ENCODE results near the gene ATP5PO. TPM values are rescaled to one million over a fixed set of nuclear protein-coding genes. Genes with fewer than 3 reads are reported as not detected.

Gene ATP5PO
- total and polyA plus RNA-seq, 2 of the 8 experiments (the other 6 are each of a cell fraction or from before 2014, with no cell fraction given), result 251 to 267 TPM

DNA sequence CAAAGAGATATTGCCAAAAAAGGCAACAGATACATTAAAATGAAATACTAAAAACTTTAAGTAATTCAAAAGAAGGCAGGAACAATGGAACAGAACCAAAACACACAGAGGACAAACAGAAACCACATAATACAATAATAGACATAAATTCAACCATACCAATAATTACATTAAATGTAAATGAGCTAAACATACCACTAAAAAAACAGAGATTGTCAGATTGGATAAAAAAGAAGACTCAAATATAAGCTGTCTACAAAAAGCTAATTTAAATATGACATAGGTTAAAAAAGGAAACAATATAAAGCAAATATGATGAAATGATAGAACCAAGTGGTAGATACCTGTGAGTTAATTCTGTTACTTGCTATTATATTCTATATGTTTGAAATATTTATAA lies 44.1 kb upstream of the ATP5PO start (continued):
- TF ChIP-seq, protein P1, sequence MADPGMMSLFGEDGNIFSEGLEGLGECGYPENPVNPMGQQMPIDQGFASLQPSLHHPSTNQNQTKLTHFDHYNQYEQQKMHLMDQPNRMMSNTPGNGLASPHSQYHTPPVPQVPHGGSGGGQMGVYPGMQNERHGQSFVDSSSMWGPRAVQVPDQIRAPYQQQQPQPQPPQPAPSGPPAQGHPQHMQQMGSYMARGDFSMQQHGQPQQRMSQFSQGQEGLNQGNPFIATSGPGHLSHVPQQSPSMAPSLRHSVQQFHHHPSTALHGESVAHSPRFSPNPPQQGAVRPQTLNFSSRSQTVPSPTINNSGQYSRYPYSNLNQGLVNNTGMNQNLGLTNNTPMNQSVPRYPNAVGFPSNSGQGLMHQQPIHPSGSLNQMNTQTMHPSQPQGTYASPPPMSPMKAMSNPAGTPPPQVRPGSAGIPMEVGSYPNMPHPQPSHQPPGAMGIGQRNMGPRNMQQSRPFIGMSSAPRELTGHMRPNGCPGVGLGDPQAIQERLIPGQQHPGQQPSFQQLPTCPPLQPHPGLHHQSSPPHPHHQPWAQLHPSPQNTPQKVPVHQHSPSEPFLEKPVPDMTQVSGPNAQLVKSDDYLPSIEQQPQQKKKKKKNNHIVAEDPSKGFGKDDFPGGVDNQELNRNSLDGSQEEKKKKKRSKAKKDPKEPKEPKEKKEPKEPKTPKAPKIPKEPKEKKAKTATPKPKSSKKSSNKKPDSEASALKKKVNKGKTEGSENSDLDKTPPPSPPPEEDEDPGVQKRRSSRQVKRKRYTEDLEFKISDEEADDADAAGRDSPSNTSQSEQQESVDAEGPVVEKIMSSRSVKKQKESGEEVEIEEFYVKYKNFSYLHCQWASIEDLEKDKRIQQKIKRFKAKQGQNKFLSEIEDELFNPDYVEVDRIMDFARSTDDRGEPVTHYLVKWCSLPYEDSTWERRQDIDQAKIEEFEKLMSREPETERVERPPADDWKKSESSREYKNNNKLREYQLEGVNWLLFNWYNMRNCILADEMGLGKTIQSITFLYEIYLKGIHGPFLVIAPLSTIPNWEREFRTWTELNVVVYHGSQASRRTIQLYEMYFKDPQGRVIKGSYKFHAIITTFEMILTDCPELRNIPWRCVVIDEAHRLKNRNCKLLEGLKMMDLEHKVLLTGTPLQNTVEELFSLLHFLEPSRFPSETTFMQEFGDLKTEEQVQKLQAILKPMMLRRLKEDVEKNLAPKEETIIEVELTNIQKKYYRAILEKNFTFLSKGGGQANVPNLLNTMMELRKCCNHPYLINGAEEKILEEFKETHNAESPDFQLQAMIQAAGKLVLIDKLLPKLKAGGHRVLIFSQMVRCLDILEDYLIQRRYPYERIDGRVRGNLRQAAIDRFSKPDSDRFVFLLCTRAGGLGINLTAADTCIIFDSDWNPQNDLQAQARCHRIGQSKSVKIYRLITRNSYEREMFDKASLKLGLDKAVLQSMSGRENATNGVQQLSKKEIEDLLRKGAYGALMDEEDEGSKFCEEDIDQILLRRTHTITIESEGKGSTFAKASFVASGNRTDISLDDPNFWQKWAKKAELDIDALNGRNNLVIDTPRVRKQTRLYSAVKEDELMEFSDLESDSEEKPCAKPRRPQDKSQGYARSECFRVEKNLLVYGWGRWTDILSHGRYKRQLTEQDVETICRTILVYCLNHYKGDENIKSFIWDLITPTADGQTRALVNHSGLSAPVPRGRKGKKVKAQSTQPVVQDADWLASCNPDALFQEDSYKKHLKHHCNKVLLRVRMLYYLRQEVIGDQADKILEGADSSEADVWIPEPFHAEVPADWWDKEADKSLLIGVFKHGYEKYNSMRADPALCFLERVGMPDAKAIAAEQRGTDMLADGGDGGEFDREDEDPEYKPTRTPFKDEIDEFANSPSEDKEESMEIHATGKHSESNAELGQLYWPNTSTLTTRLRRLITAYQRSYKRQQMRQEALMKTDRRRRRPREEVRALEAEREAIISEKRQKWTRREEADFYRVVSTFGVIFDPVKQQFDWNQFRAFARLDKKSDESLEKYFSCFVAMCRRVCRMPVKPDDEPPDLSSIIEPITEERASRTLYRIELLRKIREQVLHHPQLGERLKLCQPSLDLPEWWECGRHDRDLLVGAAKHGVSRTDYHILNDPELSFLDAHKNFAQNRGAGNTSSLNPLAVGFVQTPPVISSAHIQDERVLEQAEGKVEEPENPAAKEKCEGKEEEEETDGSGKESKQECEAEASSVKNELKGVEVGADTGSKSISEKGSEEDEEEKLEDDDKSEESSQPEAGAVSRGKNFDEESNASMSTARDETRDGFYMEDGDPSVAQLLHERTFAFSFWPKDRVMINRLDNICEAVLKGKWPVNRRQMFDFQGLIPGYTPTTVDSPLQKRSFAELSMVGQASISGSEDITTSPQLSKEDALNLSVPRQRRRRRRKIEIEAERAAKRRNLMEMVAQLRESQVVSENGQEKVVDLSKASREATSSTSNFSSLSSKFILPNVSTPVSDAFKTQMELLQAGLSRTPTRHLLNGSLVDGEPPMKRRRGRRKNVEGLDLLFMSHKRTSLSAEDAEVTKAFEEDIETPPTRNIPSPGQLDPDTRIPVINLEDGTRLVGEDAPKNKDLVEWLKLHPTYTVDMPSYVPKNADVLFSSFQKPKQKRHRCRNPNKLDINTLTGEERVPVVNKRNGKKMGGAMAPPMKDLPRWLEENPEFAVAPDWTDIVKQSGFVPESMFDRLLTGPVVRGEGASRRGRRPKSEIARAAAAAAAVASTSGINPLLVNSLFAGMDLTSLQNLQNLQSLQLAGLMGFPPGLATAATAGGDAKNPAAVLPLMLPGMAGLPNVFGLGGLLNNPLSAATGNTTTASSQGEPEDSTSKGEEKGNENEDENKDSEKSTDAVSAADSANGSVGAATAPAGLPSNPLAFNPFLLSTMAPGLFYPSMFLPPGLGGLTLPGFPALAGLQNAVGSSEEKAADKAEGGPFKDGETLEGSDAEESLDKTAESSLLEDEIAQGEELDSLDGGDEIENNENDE (IDR thresholded peaks at IDR 0.05; ENCODE audit: insufficient replicate concordance, low read length), result no peak
- no peak for TF ChIP-seq JUN (IDR thresholded peaks at IDR 0.05; ENCODE audit: low read depth, low read length)
- TF ChIP-seq SAP30 (IDR thresholded peaks at IDR 0.05; ENCODE audit: insufficient read depth, insufficient replicate concordance, low read length), result no peak
